B cell (primary cell): Measurements from ENCODE around the gene PLEKHO1.
"Not testable (repeated sequence)": the region's sequence is repeated elsewhere in the genome, so short reads cannot be mapped to it uniquely, and the experiment has no call there.

Source experiments
- EZH2 ChIP-seq: IDR thresholded peaks from 2 replicates; pipeline ENCODE4 v1.6.1; 2012; ENCODE audit warnings: borderline replicate concordance, low read depth, mild to moderate bottlenecking, moderate library complexity, low read length; ENCODE audit not compliant: insufficient read depth, poor library complexity, severe bottlenecking
- TF ChIP-seq, protein P1 (sequence below): fragments of 200-600 bp; IDR thresholded peaks from one replicate; pipeline ENCODE4 v1.8.0; 2022; ENCODE audit warnings: antibody characterized with exemption, mild to moderate bottlenecking

GRCh38 chr1:150186438-150186788 lies 36.7 kb downstream of the PLEKHO1 start:
- TF ChIP-seq, protein P1, sequence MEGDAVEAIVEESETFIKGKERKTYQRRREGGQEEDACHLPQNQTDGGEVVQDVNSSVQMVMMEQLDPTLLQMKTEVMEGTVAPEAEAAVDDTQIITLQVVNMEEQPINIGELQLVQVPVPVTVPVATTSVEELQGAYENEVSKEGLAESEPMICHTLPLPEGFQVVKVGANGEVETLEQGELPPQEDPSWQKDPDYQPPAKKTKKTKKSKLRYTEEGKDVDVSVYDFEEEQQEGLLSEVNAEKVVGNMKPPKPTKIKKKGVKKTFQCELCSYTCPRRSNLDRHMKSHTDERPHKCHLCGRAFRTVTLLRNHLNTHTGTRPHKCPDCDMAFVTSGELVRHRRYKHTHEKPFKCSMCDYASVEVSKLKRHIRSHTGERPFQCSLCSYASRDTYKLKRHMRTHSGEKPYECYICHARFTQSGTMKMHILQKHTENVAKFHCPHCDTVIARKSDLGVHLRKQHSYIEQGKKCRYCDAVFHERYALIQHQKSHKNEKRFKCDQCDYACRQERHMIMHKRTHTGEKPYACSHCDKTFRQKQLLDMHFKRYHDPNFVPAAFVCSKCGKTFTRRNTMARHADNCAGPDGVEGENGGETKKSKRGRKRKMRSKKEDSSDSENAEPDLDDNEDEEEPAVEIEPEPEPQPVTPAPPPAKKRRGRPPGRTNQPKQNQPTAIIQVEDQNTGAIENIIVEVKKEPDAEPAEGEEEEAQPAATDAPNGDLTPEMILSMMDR: not testable (repeated sequence)
- TF ChIP-seq EZH2: not testable (repeated sequence)
